GM18519 (cell line): ENCODE data around the gene EDC3.
"Not testable (repeated sequence)": the region's sequence is repeated elsewhere in the genome, so short reads cannot be mapped to it uniquely, and the experiment has no call there.

Experiments used
- ATAC-seq: cut with Tn5 transposase; IDR thresholded peaks from one replicate; pipeline ENCODE4 v1.9.1; 2021; ENCODE audit warnings: mild to moderate bottlenecking, moderate library complexity; ENCODE audit not compliant: unreplicated experiment, low FRiP score

Gene EDC3

GRCh38 chr15:74653426-74654102 is 42.3 kb downstream of the EDC3 start:
- no peak for ATAC-seq

GRCh38 chr15:74651242-74651741 is 44.5 kb downstream of the EDC3 start:
- no peak for ATAC-seq

GRCh38 chr15:74648051-74648842 is 47.6 kb downstream of the EDC3 start:
- no peak for ATAC-seq

GRCh38 chr15:74646480-74646879 is 49.3 kb downstream of the EDC3 start:
- no peak for ATAC-seq

- ATAC-seq, result no peak
Measured at GRCh38 chr15:74643665-74644204, 52.1 kb downstream of the EDC3 start.

GRCh38 chr15:74642734-74643664 is 52.8 kb downstream of the EDC3 start:
- ATAC-seq, result no peak

GRCh38 chr15:74642348-74642733 is 53.5 kb downstream of the EDC3 start:
- no peak for ATAC-seq

- no peak for ATAC-seq
Measured at GRCh38 chr15:74641151-74641550, 54.7 kb downstream of the EDC3 start.

- ATAC-seq, result no peak
Measured at GRCh38 chr15:74636984-74637383, 58.8 kb downstream of the EDC3 start.

GRCh38 chr15:74635228-74635627 is 60.6 kb downstream of the EDC3 start:
- ATAC-seq, result no peak

- ATAC-seq, result no peak
Measured at GRCh38 chr15:74633781-74634180, 62.0 kb downstream of the EDC3 start.

GRCh38 chr15:74632601-74633000 is 63.2 kb downstream of the EDC3 start:
- ATAC-seq, result no peak

- no peak for ATAC-seq
Measured at GRCh38 chr15:74631935-74632560, 63.8 kb downstream of the EDC3 start.

- no peak for ATAC-seq
Measured at GRCh38 chr15:74631408-74631807, 64.4 kb downstream of the EDC3 start.

GRCh38 chr15:74631087-74631385 is 64.8 kb downstream of the EDC3 start:
- no peak for ATAC-seq

GRCh38 chr15:74630284-74631086 is 65.3 kb downstream of the EDC3 start:
- ATAC-seq, result no peak

- ATAC-seq, result not testable (repeated sequence)
Measured at GRCh38 chr15:74629696-74630095, 66.1 kb downstream of the EDC3 start.

- ATAC-seq, result no peak
Measured at GRCh38 chr15:74628949-74629348, 66.9 kb downstream of the EDC3 start.

- no peak for ATAC-seq
Measured at GRCh38 chr15:74628199-74628598, 67.6 kb downstream of the EDC3 start.
